Skeletal muscle cell (primary cell): ENCODE data around the gene AQP11.
"Not testable (repeated sequence)": the region's sequence is repeated elsewhere in the genome, so short reads cannot be mapped to it uniquely, and the experiment has no call there.

Experiments
- DNase-seq: peaks from one replicate; pipeline ENCODE4 v3.0.0-alpha.2; 2010; ENCODE audit warnings: low read depth
- H3K4me3 ChIP-seq: 2 replicates; pipeline ENCODE4 v1.5.1; 2011; ENCODE audit warnings: low read depth, mild to moderate bottlenecking, control low read depth, low read length, moderate library complexity

Gene AQP11, protein sequence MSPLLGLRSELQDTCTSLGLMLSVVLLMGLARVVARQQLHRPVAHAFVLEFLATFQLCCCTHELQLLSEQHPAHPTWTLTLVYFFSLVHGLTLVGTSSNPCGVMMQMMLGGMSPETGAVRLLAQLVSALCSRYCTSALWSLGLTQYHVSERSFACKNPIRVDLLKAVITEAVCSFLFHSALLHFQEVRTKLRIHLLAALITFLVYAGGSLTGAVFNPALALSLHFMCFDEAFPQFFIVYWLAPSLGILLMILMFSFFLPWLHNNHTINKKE

DNA sequence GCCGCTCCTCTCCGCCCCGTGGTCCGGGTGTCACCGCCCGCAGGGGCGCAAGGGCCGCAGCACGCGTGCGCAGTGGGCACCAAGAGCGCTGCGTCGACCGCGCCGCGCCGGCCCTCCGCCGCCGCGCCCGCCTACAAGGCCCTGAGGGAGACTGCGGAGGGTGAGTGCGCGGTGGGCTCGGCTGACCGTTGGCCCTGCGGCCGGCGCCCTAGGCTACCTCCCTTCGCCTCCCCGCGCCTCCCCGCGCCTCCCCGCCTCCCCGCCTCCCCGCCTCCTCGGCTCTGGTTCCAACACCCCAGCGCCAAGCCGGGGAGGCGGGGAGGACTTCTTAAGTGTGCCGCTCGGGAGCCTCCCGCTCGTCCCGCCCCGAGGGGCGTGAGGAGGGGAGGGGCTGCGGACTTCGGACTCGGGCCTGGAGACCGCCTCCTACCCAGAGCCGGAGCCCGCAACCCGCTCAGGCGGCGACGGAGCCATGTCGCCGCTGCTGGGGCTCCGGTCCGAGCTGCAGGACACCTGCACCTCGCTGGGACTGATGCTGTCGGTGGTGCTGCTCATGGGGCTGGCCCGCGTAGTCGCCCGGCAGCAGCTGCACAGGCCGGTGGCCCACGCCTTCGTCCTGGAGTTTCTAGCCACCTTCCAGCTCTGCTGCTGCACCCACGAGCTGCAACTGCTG is at the start of gene AQP11:
AQP11 (plus strand) TSS at position 433 of the 673 bp plus-strand sequence; CDS start at position 473, 40 bp downstream.
- DNase-seq, result peak; percentile 51
- peak within 1 kb of the TSS; percentile 67 for H3K4me3 ChIP-seq

DNA sequence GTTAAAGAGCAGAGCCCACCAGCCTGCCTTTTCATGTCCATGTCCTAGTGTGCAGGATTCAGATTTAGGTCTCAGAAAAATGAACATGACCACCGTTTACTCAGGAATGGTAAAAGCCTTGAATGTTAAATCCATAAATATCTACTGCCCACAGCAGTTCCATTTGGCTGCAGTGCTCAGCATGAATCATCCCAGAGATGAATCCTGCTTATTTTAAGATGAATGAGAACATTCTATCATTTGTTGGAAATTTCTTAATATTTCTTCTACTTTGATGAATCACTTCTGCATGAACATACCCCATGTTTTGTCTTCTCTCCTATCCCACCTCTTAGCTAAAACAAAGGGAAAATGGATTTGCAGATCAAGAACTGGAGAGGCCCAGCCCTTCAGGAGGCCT is 47.5 kb upstream of the AQP11 start:
- DNase-seq, result peak; percentile 25

GRCh38 chr11:77547047-77547836 is 42.5 kb upstream of the AQP11 start:
- H3K4me3 ChIP-seq, result no peak overlapping the region
- DNase-seq, result no peak

More for the DNA sequence above, 47.5 kb upstream of the AQP11 start:
- no peak overlapping the region for H3K4me3 ChIP-seq

DNA sequence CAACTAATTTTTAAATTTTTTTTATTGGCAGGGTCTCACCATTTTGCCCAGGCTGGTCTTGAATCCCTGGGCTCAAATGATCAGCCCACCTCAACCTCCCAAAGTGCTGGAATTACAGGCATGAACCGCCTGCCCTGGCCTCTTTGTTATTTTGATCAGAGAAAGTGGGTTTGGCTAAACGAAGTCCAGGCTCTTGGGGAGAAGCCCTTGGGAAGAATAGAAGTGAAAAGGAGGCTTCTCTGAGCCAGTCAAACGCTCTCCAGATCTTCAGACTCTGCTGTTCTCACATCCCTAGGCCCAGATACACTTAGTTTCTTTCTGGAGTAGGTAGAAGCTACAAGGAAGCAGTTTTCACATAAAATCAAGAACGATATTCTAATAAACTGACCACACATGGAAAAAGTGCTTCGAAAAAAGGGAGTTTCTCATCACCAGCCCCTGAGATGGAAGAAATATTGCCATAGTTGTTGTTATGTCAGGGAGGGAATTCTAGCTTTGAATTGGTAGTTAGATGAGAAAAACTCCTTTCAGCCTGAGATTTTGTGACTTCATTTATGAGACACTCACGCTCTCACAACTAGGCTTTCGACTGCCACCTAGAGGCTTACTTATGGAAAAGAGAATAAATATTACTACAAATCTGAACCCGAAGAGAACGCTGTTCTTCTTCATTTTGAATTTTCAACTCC is 41.7 kb upstream of the AQP11 start:
- DNase-seq, result peak; percentile 27
- H3K4me3 ChIP-seq, result no peak overlapping the region

- no peak overlapping the region for H3K4me3 ChIP-seq
- no peak for DNase-seq
These were observed 41.0 kb upstream of the AQP11 start for GRCh38 chr11:77548552-77549445.

DNA sequence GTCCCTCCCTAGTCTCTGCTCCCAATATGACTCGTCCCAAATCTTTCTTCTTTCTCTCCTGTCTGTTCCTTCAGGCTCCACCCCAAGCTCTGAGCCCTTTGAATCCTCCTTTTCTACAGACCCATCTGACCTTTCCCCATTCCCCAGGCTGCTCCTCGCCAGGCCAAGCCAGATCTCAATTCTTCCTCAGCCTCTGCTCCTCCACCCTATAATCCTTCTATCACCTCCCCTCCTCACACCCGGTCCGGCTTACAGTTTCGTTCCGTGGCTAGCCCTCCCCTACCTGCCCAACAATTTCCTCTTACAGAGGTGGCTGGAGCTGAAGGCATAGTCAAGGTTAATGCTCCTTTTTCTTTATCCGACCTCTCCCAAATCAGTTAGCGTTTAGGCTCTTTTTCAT is 38.3 kb upstream of the AQP11 start:
- not testable (repeated sequence) for DNase-seq, H3K4me3 ChIP-seq

GRCh38 chr11:77557553-77557952 is 32.2 kb upstream of the AQP11 start:
- H3K4me3 ChIP-seq, result no peak overlapping the region
- DNase-seq, result no peak

DNA sequence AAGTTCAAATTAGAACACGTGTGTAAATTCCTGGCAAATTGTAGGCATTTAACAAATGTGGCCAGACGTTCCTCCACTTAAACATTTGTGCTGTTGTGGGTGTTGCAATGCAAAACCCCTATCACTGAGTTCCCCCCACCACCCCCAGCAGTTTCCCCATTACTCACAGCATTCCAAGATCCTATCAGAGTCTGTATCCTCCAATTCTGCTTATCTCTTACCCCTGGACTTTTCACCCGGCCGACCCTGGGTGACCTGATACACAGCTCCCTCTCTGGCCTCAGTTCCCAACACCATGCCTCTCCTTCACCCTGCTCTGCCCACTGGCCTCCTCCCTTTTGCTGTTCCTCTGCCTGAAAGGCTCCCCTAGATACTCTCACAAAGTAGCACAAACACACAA is 31.4 kb upstream of the AQP11 start:
- DNase-seq, result no peak
- no peak overlapping the region for H3K4me3 ChIP-seq

DNA sequence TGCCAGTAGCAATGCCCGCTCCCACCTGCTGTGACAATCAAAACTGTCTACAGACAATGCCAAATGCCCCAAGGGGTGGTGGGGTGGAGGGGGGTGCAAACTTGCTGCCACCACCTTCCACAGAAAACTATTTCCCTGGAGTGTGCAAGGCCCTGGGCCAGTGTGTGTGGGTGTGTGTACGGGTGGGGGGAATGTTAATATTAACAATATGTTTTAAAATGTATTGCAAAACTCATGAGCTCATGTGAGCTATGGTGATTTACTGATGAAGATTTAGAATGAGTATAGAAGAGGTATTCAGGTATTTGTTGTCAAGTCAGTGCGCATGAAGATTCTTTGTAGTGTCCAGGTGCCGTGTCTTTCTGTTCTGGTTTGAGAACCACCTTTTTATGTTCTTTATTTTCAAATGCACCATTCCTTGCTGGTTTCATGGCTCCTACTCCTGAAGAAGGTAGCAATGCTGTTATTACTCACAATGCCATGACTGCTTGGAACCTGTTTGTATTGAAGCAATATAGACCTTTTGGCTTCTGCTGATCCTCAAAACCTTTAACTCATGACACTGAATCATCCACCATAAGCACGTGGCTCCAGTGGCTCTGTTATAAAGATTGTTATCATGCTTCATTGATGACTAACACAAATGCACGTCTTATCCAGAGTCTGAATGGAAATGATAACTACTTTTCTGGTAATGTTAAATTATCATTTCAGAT is 29.9 kb upstream of the AQP11 start:
- H3K4me3 ChIP-seq, result no peak overlapping the region
- peak; percentile 25 for DNase-seq

DNA sequence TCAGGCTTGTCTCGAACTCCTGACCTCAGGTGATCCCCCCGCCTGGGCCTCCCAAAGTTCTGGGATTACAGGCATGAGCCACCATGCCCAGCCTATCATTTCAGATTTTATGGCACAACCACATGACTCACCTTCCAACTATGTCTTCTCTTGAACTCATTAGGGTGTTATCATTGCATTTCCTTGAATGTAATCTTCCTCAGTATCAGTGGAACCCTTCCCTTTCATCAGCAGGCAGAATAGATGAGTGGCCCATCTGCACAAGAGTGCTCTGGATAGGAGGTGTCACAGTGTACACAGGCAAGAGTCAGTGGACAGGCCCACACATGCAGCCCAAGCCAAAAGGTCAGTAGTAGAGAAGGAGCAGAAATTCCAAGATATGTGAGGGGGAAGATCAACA is 29.1 kb upstream of the AQP11 start:
- no peak for DNase-seq

DNA sequence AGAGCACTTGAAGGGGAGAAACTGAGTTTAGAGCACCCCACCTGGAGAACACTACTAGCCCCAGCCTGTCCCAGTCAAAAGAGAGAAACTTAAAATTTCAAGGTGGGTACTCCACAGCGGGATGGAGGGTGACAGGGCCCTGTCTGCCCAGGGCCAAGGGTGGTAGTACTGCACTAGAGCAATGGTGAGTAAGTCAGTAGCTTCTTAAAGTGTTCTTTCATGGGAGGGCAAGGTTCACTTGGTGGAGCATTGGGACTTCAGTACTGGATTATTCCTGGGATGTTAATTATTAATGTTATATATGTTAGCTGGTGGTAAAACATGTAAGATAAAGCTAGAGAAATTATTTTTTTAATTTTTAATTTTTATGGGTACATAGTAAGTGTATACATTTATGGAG is 28.5 kb upstream of the AQP11 start:
- no peak for DNase-seq
- H3K4me3 ChIP-seq, result no peak overlapping the region

More for the DNA sequence above, 29.1 kb upstream of the AQP11 start:
- H3K4me3 ChIP-seq, result no peak overlapping the region

- no peak for DNase-seq
- no peak overlapping the region for H3K4me3 ChIP-seq
These were observed 21.4 kb upstream of the AQP11 start for GRCh38 chr11:77568306-77568705.

- H3K4me3 ChIP-seq, result no peak overlapping the region
- DNase-seq, result no peak
These were observed 20.7 kb upstream of the AQP11 start for GRCh38 chr11:77568916-77569675.

GRCh38 chr11:77569676-77570070 is 20.1 kb upstream of the AQP11 start:
- no peak for DNase-seq
- no peak overlapping the region for H3K4me3 ChIP-seq

GRCh38 chr11:77570896-77571295 is 18.9 kb upstream of the AQP11 start:
- not testable (repeated sequence) for DNase-seq, H3K4me3 ChIP-seq

DNA sequence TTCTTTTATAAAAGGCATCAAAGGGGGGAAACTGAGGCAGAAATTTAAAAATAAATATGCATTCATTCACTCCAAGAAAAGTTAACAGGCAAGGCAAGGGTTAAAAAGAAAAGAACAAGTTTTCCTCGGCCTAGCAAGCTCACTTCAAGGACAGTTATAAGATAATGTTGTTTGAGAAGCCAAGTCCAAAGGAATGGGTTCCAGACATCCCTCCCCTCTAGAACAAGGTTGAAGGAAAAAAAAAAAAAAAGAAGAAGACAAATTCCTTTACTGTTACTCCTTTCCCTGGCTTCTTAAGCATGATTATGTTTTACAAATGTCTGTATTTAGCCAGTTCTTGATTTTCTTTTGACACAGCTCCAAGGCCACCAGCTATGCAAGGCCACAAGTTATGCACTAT is 14.3 kb upstream of the AQP11 start:
- not testable (repeated sequence) for DNase-seq, H3K4me3 ChIP-seq

- H3K4me3 ChIP-seq, result no peak overlapping the region
- DNase-seq, result no peak
These were observed 8.9 kb upstream of the AQP11 start for GRCh38 chr11:77580712-77581337.
